Fibroblast of peridontal ligament (primary cell): ENCODE data around the gene SPPL3.
"Not testable (repeated sequence)": the region's sequence is repeated elsewhere in the genome, so short reads cannot be mapped to it uniquely, and the experiment has no call there.

Experiments used
- DNase-seq: peaks from one replicate; pipeline ENCODE4 v3.0.0-alpha.2; 2010; ENCODE audit errors: extremely low read depth

The SPPL3 gene

DNA sequence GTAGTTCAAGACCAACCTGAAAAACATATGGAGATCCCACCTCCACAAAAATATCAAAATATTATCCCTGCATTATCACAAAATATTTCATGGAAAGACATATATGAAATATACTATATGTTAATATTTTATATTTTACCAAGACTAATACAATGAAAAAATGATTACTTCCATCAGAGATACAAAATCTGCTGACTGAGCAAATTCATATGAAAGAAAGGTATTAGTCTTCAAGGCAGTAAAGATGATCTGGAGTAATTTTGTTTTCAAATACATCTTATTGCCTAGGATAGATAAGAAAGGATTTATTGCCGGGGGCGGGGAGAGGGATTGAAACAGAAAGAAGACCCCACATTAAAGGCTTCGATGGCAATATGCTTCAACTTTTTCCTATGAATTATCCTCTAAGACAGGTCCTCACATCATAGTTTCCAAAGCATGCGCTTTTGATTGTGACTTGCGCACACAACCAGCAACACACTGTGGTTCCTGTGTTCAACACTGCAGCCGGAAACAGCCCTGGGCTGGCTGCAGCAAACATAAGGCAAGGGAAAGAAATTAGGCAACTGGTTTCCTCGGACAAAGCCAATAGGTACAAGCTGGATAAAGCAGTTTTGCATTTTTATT lies 83.2 kb downstream of the SPPL3 start:
- DNase-seq: no peak

DNA sequence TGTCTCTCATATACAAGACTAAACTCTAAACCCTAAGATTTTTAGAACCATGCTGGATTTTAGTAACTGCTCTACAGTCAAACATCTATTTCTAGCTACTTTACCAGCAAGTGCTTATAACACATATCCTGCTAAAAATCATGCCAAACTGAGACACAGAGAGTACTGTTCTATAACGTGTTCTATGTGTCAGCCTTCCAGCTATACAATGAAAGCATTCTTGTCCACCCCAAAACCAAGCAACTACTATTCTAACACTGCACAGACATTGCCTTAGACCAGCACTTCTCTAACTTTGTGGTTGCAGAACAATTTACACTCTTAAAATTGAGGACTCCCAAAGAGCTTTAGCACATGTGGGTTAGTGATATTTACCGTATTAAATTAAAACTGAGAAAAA lies 85.7 kb downstream of the SPPL3 start:
- DNase-seq: no peak

- DNase-seq: no peak
Observed at GRCh38 chr12:120817559-120818330, 86.4 kb downstream of the SPPL3 start.

GRCh38 chr12:120816363-120816762 lies 87.8 kb downstream of the SPPL3 start:
- DNase-seq: no peak

DNA sequence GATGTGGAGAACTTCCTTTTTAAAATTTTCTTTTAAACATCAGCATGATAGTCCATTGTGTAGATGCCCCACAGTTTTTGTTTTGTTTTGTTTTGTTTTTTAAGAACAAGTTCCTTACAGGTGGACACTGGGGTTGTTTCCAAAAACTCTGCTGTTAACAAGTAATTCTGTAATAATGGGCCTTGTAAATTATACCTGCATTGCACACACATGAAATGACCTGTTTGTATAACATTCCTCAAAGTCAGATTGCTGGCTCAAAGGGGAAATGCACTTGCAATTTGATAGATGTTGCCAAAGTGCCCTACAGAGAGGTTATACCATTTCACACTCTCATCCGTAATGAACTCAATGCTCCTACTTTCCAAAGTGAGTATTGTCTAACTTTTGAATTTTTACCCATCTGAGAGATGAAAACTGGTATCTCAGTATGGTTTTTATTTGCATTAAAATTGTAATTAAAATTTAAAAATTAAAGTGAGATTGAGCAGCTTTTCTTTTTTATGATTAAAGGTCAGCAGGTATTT lies 89.2 kb downstream of the SPPL3 start:
- no peak for DNase-seq

GRCh38 chr12:120814203-120814902 lies 89.8 kb downstream of the SPPL3 start:
- DNase-seq: no peak

- no peak for DNase-seq
Observed at GRCh38 chr12:120813588-120814153, 90.5 kb downstream of the SPPL3 start.

DNA sequence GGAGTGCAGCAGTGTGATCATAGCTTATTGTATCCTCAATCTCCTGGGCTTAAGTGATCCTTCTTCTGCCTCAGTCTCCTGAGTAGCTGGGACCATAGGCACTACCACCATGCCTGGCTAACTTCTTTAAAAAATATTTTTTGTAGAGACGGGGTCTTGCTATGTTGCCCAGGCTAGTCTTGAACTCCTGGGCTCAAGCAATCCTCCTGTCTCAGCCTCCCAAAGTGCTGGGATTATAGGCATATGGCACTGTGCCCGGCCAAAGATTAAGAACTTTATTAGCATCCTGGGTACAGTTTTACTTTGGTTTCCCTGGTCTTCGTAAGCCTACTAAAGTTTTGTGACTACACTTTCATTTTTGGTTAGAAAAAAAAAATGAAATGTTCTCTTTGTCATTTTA lies 94.1 kb downstream of the SPPL3 start:
- DNase-seq: no peak

- no peak for DNase-seq
Observed at GRCh38 chr12:120804428-120804827, 99.7 kb downstream of the SPPL3 start.

DNA sequence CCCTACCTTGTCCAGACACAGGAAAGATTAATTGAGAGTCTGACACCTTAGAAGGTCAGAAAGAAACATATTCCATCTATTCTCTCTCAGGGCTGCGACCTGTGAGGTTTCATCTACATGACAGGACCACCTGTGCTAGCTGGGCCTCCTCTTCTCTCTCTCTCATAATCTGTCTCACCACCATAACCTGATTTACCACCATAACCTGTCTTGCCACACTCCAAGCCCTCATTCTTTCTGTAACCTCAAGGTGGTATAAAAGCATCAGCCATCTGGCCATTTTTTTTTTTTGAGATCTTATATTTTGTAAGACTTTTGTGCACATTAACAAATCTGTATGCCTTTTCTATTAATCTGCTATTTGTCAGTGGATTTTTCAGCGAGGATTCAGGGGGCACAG lies 103.0 kb downstream of the SPPL3 start:
- no peak for DNase-seq

DNA sequence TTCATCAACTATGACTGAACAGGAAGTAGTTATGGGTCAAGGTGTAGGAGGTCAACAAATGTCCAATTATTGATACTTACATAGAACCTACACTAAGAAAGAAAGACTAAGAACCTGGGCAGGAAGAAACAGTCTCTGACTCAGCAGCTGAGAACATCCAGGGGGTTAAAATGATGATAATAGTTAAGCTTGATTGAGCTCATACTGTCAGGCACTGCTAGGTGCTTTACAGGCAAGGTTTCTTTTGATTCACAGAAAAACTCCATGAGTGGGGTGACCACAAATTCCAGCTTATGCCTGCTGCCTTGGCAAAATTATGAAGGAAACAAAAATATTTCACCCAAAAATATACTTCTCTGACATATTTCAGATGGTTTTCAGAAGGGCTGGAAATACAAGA lies 103.5 kb downstream of the SPPL3 start:
- DNase-seq: no peak

DNA sequence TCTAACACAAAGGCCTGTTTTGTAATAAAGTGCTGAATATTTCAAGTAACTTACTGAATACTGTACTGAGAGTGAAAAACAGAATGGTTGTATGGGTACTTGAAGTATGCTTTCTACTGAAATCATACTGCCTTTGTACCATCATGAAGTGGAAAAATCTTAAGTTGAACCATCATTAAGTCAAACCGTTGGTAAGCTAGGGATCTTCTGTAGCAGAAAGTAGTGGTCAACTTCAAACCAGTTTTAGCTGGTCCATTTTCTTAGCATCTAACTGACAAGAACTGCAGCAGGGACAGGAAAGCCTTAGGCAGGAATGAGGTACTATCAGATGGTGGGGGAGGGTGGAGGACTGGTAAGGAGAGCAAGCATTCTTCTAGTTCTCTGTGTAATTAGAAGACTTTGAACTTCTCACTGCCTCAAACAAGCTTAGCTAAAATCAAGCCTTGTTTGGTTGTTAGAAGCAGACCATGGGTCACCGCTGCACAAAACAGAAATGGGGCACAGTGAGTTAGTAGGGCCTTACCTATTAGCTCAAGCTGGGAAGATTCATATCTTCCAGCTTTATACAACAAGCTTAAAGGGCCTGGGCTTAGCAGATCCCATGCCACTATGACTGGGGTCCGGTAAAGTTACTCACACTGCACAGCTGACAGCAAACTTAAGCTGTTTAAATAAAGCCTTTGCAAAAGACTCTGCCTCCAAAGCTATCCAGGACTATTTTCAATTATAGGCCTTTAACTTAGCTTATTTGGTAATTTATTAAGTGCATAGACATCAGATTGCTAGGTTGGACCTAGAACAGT lies 104.7 kb downstream of the SPPL3 start:
- DNase-seq: no peak

DNA sequence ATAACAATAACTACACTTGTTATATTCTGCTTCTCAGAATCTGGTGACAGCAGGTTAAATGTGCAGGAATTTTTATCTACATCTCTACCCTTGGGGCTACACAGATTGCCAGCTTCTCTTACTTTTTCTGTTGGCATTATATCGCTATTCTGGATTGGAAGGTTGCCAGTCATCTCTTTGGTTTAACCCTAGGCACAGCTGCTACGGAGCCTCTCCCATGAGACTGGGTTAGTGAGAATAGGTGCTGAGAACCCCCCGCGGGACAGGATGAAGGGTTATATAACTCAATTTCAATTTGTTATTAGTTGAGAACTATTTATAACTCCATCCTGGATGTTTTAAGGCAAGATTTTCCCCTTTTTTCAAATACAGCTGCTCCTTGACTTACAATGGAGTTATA lies 105.5 kb downstream of the SPPL3 start:
- no peak for DNase-seq

GRCh38 chr12:120797677-120798642 lies 106.2 kb downstream of the SPPL3 start:
- no peak for DNase-seq

DNA sequence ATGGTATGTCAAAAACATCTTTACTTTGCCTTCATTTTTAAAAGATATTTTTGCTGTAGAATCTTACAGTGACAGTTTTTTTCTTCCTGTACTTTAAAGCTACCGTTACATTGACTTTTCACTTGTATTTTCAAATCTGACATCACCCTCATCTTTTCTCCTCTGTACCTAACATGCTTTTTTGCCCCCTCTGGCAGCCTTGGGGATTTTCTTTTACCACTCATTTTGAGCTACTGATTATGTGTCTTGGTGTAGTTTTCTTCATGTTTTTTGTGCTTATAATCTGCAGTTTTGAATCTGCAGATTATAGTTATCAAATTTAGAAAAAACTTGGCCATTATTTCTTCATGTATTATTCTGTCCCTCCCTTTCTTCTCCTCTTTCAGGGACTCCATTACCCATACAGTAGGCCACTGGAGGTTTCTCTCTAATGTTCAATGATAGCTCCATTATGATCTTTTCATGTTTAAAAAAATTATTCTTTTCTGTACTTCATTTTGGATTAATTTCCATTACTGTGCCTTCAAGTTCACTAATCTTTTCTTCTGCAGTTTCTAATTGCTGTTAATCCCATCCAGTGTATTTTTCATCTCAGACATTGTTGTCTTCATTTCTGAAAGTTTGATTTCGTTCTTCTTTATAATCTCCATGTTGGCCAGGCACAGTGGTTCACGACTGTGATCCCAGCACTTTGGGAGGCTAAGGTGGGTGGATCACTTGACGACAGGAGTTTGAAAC lies 108.5 kb downstream of the SPPL3 start:
- no peak for DNase-seq

GRCh38 chr12:120793357-120793756 lies 110.8 kb downstream of the SPPL3 start:
- DNase-seq: no peak

DNA sequence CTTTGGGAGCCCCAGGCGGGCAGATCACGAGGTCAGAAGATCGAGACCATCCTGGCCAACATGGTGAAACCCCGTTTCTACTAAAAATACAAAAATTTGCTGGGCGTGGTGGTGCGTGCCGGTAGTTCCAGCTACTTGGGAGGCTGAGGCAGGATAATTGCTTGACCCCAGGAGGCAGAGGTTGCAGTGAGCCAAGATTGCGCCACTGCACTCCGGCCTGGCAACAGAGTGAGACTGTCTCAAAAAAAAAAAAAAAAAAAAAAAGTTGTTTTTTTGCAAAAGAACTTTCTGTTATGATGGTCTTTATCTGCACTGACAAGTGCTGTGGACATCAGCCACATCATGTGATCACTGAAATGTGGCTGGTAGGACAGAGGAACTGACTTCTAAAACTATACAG lies 111.7 kb downstream of the SPPL3 start:
- not testable (repeated sequence) for DNase-seq

- DNase-seq: no peak
Observed at GRCh38 chr12:120791669-120792176, 112.4 kb downstream of the SPPL3 start.

GRCh38 chr12:120790114-120790513 lies 114.0 kb downstream of the SPPL3 start:
- DNase-seq: no peak
